ENCODE results near the gene TRIM26. TPM values are rescaled to one million over a fixed set of nuclear protein-coding genes. Genes with fewer than 3 reads are reported as not detected.
"Not testable (repeated sequence)": the region's sequence is repeated elsewhere in the genome, so short reads cannot be mapped to it uniquely, and the experiment has no call there.

TRIM26 gene
- total RNA-seq, 1 donor = 32.4 TPM

DNA sequence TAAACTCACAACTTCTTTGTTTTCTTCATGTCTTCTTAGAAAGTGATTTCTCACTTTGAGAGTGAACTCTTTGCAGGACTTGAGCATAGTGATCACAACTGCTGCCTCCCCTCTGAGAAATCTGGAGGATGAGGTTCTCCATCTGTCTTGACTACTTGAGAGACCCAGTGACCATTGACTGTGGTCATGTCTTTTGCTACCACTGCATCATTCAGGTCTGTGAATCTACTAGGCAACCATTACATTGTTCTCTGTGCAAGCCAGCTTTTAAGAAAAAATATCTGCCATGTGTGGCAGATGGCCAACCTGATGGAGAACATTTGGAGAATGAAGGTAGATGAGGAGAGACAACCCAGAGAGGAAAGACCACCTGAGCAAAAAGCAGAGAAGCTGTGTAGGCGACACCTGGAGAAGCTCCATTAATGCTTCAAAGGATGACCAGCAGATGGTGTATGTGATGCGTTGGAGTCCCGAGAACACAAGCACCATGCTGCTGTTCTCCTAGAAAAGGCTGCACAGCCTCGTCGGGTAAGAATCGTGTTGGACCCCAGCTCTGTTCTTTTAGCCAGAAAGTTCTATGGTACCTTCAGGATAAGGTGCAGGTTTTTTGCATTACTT lies 25.1 kb upstream of the TRIM26 start:
- H3K4me3 ChIP-seq (ENCODE audit: low read depth, low read length) = no peak overlapping the region
- TF ChIP-seq, protein P1, sequence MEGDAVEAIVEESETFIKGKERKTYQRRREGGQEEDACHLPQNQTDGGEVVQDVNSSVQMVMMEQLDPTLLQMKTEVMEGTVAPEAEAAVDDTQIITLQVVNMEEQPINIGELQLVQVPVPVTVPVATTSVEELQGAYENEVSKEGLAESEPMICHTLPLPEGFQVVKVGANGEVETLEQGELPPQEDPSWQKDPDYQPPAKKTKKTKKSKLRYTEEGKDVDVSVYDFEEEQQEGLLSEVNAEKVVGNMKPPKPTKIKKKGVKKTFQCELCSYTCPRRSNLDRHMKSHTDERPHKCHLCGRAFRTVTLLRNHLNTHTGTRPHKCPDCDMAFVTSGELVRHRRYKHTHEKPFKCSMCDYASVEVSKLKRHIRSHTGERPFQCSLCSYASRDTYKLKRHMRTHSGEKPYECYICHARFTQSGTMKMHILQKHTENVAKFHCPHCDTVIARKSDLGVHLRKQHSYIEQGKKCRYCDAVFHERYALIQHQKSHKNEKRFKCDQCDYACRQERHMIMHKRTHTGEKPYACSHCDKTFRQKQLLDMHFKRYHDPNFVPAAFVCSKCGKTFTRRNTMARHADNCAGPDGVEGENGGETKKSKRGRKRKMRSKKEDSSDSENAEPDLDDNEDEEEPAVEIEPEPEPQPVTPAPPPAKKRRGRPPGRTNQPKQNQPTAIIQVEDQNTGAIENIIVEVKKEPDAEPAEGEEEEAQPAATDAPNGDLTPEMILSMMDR (IDR thresholded peaks at IDR 0.05; ENCODE audit: insufficient read depth, low read length) = peak; percentile 58
- DNase-seq (ENCODE audit: low read depth) = peak; percentile 40

DNA sequence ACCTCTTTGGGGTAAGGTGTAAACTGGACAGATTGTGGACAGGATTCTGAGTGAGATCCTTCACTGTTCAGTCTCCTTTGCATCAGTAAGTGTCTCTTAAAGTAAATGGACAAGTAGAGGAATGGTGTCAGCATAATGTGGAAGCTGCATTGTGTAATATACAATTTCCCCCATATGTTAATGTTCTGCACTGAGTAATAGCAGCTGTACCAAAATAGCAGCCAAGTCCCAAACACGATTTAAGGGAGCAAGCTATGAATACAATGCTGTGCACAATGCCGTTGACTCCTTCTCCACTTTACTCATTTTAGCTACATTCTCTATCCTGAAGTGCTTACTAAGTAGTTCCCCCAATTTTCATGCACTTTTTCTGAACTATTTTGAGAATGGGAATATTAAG lies 21.1 kb upstream of the TRIM26 start:
- peak; percentile 24 for DNase-seq (ENCODE audit: low read depth)
- no peak overlapping the region for H3K4me3 ChIP-seq (ENCODE audit: low read depth, low read length)
- TF ChIP-seq, protein P1 (IDR thresholded peaks at IDR 0.05; ENCODE audit: insufficient read depth, low read length) = no peak

DNA sequence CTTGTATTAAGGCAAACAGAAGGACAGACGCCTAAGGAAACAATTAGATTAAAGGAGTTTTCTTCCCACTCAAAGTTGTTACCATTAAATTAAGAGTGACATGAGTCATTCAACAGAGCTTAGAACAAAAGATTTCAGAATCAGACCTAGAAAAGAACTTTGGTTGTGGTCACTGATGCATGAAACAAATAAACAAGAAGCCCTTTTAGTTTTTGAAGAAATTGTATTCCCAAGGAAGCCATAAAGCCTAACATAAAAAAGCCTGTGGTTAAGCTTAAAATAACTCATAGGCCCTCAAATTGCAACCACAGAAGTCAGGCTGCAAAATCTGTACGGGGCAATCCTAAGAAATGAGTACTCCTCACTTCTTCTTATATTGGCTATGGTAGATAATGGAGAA lies 17.9 kb upstream of the TRIM26 start:
- no peak overlapping the region for H3K4me3 ChIP-seq (ENCODE audit: low read depth, low read length)
- TF ChIP-seq, protein P1 (IDR thresholded peaks at IDR 0.05; ENCODE audit: insufficient read depth, low read length) = no peak
- no peak for DNase-seq (ENCODE audit: low read depth)

DNA sequence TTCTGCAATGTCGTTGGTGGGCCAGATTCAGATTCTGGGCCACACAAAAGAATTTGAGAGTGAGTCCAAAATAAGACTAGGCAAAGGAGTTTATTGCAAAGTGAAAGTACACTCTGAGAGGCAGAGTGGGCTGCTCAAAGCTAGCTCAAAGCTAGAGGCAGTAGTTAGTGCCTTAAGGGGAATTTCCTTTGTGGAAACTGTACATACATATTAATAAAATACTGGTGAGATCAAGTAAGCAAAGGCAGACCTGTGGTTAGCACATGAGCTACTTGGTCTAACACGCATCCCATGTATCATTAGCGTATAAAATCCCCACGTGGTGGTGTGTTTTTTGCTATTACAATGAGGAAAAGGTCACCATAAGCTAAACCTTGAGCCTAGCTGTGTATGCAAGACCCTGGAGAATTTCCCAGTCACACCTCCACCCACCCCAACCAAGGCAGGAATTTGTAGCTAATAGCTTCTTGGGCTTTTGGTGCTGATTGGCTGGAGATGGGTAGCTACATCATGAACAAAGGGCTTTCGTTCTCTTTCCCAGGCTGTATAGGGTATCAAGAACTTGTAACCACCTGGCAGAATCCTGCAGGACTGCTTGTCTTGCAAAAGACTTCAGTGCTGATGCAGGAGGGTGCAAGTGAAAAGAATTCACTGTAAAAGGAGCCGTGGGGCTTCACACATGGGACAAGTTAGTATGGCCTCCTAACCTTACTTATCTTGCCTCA lies 14.7 kb upstream of the TRIM26 start:
- no peak for DNase-seq (ENCODE audit: low read depth)
- TF ChIP-seq, protein P1 (IDR thresholded peaks at IDR 0.05; ENCODE audit: insufficient read depth, low read length) = no peak
- no peak overlapping the region for H3K4me3 ChIP-seq (ENCODE audit: low read depth, low read length)

DNA sequence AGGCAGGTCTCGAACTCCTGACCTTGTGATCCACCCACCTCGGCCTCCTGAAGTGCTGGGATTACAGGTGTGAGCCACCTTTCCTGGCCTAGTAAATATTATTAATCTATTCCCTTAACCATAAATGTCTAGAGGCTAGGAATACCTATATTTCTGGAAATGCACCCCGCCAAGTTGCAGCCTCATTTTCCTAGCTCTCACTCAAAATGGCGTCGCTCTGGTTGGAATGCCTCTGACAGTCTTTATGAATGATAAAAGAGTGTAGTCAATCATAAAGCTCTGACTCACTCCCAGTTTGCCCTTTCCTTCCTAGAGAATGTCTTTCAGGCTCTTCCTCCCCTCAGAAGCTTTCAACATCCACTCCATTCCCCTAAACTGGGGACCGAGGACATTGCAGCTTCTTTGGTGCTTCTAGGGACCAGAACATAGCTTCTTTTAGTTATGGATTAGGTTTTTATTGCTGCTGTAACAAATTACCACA lies 14.1 kb upstream of the TRIM26 start:
- no peak for DNase-seq (ENCODE audit: low read depth)
- TF ChIP-seq, protein P1 (IDR thresholded peaks at IDR 0.05; ENCODE audit: insufficient read depth, low read length) = no peak
- no peak overlapping the region for H3K4me3 ChIP-seq (ENCODE audit: low read depth, low read length)

DNA sequence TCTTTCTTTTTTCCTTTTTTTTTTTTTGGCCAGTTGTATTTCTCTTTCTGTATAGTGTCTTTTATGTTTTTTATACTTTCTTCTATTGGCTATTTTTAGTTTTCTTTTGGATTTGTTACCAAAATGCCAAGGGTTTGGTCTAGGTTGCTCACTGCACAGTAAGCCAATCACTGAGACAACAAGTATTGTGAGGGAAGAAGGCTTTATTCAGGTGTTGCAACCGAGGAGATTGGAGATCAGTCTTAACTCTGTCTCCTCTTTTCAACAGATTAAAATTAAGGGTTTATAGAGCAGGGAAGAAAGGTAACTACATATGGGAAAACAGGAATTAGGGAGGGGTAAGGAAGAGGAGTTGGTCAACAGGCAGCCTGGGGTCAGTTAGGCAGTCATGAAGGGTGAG lies 10.1 kb upstream of the TRIM26 start:
- DNase-seq (ENCODE audit: low read depth) = no peak
- no peak overlapping the region for H3K4me3 ChIP-seq (ENCODE audit: low read depth, low read length)
- TF ChIP-seq, protein P1 (IDR thresholded peaks at IDR 0.05; ENCODE audit: insufficient read depth, low read length) = no peak

DNA sequence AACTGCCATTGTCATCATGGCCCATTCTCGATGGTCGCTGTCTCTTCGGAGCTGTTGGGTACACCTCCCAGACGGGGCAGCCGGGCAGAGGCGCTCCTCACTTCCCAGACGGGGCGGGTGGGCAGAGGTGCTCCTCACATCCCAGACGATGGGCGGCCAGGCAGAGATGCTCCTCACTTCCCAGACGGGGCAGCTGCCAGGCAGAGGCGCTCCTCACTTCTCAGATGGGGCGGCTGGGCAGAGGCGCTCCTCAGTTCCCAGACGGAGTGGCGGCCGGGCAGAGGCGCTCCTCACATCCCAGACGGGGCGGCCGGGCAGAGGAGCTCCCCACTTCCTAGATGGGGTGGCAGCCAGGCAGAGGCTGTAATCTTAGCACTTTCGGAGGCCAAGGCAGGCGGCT lies 8.8 kb upstream of the TRIM26 start:
- not testable (repeated sequence) for H3K4me3 ChIP-seq (ENCODE audit: low read depth, low read length); DNase-seq (ENCODE audit: low read depth)

DNA sequence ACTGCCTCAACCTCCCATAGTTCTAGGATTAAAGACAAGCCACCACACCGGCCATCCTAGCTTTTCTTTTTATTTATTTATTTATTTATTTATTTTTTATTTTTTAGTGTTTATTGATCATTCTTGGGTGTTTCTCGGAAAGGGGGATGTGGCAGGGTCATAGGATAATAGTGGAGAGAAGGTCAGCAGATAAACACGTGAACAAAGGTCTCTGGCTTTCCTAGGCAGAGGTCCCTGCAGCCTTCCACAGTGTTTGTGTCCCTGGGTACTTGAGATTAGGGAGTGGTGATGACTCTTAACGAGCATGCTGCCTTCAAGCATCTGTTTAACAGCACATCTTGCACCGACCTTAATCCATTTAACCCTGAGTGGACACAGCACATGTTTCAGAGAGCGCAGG lies 8.2 kb upstream of the TRIM26 start:
- not testable (repeated sequence) for H3K4me3 ChIP-seq (ENCODE audit: low read depth, low read length); DNase-seq (ENCODE audit: low read depth)

Measured in fibroblast of the aortic adventitia (primary cell).